ENCODE data around the gene EVI5L.

Gene EVI5L

DNA sequence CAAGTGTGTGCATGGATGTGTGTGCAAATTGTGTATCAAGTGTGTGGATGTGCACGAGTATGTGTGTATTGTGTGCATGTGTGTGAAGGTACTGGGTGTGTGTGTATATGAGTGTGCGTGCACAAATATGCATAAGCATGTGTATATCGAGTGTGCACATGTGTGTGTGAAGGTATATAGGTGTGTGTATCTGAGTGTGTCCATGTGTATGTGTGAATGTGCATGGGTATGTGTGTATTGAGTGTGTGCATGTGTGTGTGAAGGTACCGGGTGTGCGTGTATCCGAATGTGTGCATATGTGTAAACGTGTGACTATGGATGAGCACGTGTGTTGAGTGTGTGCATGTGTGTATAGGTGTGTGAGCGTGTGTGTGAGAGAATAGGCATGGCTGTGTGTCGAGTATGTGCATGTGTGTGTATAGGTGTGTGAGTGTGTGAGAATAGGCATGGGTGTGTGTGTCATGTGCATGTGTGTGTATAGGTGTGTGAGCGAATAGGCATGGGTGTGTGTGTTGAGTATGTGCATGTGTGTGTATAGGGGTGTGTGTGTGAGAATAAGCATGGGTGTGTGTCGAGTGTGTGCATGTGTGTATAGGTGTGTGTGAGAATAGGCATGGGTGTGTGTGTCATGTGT is 12.8 kb downstream of the EVI5L start:
- Histone ChIP-seq H3K27ac (ENCODE audit: low read depth, low read length) (no peak overlapping the region), H3K27me3 (ENCODE audit: control insufficient read depth in 5 of 5, insufficient read depth in 4 of 5, low read length in 5 of 5) (no peaks in the 10 kb centered on the region), H3K9ac (ENCODE audit: low read length in 5 of 5) (no peak overlapping the region)

DNA sequence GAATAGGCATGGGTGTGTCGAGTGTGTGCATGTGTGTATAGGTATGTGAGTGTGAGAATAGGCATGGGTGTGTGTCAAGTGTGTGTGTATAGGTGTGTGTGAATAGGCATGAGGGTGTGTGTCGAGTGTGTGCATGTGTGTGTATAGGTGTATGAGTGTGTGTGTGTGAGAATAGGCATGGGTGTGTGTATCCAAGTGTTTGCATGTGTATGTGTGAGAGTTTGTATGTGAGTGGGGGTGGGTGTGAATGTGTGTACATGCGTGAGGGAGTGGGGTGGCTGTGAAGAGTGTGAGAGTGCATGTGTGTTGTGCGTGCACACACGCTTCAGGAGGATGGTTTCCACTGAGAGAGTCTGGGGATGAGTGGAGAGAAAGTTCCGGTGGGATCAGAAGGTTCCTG is 13.5 kb downstream of the EVI5L start:
- Histone ChIP-seq H3K27ac (ENCODE audit: low read depth, low read length) (no peak overlapping the region), H3K27me3 (ENCODE audit: control insufficient read depth in 5 of 5, insufficient read depth in 4 of 5, low read length in 5 of 5) (no peaks in the 10 kb centered on the region), H3K9me3 (ENCODE audit: control insufficient read depth in 5 of 5, low read length in 5 of 5) (no peaks in the 10 kb centered on the region), H3K9ac (ENCODE audit: low read length in 5 of 5) (no peak overlapping the region), H3K4me1 (ENCODE audit: control insufficient read depth in 5 of 5, insufficient read depth in 5 of 5, low read length in 5 of 5) (peaks cover 0 to 6% (median 0%) of the 10 kb centered on the region in 5 donors), H3K36me3 (ENCODE audit: control insufficient read depth in 5 of 5, insufficient read depth in 5 of 5, low read length in 5 of 5) (no peaks in the 10 kb centered on the region), H3K4me3 (ENCODE audit: low read depth in 1 of 5, low read length in 5 of 5) (no peak overlapping the region)

More for the DNA sequence above, 12.8 kb downstream of the EVI5L start:
- no peak overlapping the region for H3K4me3 ChIP-seq (ENCODE audit: low read depth in 1 of 5, low read length in 5 of 5)
- H3K4me1 ChIP-seq (ENCODE audit: control insufficient read depth in 5 of 5, insufficient read depth in 5 of 5, low read length in 5 of 5), result peaks cover 0 to 6% (median 0%) of the 10 kb centered on the region in 5 donors
- H3K36me3 ChIP-seq (ENCODE audit: control insufficient read depth in 5 of 5, insufficient read depth in 5 of 5, low read length in 5 of 5), result no peaks in the 10 kb centered on the region
- H3K9me3 ChIP-seq (ENCODE audit: control insufficient read depth in 5 of 5, low read length in 5 of 5), result no peaks in the 10 kb centered on the region

DNA sequence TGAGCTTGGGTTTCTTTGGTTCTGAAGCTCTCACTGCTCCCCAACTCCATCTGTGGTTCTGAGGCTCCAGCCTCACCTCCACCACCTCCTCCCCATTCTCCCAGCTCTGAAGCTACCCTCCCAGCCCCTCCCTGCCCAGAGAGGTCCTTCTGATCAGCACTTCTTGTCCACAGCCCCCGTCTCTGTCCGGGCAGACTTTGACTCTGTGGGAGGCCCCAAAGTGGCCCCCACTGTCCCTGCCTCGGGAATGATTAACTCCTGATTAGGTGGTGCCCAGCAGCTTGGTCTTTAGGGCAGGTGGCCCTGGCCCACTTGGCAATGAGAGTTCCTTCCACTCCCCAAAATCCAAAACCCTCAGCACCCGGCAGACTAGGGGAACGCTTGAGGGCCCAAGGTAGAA is 14.4 kb downstream of the EVI5L start:
- no peak overlapping the region for H3K27ac ChIP-seq (ENCODE audit: low read depth, low read length)
- no peaks in the 10 kb centered on the region for H3K9me3 ChIP-seq (ENCODE audit: control insufficient read depth in 5 of 5, low read length in 5 of 5)
- no peaks in the 10 kb centered on the region for H3K27me3 ChIP-seq (ENCODE audit: control insufficient read depth in 5 of 5, insufficient read depth in 4 of 5, low read length in 5 of 5)
- H3K9ac ChIP-seq (ENCODE audit: low read length in 5 of 5), result no peak overlapping the region
- H3K4me3 ChIP-seq (ENCODE audit: low read depth in 1 of 5, low read length in 5 of 5), result no peak overlapping the region
- peaks cover 0 to 6% (median 0%) of the 10 kb centered on the region in 5 donors for H3K4me1 ChIP-seq (ENCODE audit: control insufficient read depth in 5 of 5, insufficient read depth in 5 of 5, low read length in 5 of 5)
- H3K36me3 ChIP-seq (ENCODE audit: control insufficient read depth in 5 of 5, insufficient read depth in 5 of 5, low read length in 5 of 5), result peaks cover 0 to 6% (median 5%) of the 10 kb centered on the region in 5 donors

DNA sequence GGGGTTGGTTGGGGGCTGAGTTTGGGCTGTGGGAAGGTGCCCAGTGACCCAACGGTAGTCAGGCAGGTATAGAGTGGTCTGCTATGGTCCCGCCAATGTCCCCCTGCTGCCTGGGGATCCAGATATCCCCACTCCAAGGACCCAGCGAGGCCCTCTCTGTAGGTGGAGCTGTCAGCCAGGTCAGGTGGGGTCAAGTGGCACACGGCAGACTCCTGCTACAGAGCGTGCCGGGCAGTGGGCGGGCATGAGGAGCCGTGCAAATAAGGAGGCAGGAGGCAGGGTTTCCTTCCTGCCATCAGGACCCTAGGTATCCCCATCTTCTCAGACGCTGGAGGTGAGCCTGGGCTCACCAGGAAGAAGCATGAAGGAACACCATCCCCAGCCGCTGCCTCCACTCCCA is 14.9 kb downstream of the EVI5L start:
- no peaks in the 10 kb centered on the region for H3K27me3 ChIP-seq (ENCODE audit: control insufficient read depth in 5 of 5, insufficient read depth in 4 of 5, low read length in 5 of 5)
- peaks cover 0 to 6% (median 0%) of the 10 kb centered on the region in 5 donors for H3K4me1 ChIP-seq (ENCODE audit: control insufficient read depth in 5 of 5, insufficient read depth in 5 of 5, low read length in 5 of 5)
- H3K9ac ChIP-seq (ENCODE audit: low read length in 5 of 5), result no peak overlapping the region
- H3K4me3 ChIP-seq (ENCODE audit: low read depth in 1 of 5, low read length in 5 of 5), result no peak overlapping the region
- peaks cover 0 to 8% (median 6%) of the 10 kb centered on the region in 5 donors for H3K36me3 ChIP-seq (ENCODE audit: control insufficient read depth in 5 of 5, insufficient read depth in 5 of 5, low read length in 5 of 5)
- H3K27ac ChIP-seq (ENCODE audit: low read depth, low read length), result no peak overlapping the region
- H3K9me3 ChIP-seq (ENCODE audit: control insufficient read depth in 5 of 5, low read length in 5 of 5), result no peaks in the 10 kb centered on the region

DNA sequence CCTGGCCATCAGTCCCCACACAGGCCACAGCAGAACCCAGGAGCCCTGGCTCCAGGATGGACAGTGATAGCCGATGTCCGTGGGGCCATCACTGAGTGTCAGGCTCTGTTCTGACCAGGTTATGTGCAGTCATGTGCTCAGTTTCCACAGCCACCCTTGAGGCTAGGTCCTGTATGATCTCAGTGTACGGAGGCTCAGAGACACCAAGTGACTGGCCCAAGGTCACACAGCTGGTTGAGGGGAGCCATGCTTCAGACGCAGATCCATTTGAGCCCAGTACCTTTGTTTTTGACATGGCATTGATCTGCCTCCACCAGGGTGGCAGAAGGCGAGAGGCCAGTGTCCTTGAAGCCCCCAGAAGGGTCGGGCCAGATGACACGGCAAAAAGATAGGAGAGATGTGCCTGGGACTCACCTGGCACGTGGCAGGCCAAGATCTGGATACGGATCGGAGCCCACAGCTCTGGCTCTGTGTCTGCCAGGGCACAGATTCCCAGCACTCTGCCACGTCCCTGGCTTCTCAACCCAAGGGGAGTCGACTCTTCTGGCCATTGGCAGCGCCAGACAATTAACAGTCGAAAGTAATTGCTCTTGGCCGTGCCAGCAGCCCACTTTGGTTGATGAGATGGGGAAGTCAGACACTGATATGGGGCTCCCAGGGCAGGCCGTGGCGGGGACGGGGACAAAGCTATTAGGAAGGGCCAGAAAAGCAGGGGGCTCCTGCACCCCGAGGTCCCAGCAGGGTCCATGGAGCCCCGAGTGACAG is 15.6 kb downstream of the EVI5L start:
- H3K9me3 ChIP-seq (ENCODE audit: control insufficient read depth in 5 of 5, low read length in 5 of 5), result no peaks in the 10 kb centered on the region
- no peak overlapping the region for H3K9ac ChIP-seq (ENCODE audit: low read length in 5 of 5)
- no peak overlapping the region for H3K27ac ChIP-seq (ENCODE audit: low read depth, low read length)
- no peak overlapping the region for H3K4me3 ChIP-seq (ENCODE audit: low read depth in 1 of 5, low read length in 5 of 5)
- H3K36me3 ChIP-seq (ENCODE audit: control insufficient read depth in 5 of 5, insufficient read depth in 5 of 5, low read length in 5 of 5), result peaks cover 0 to 14% (median 6%) of the 10 kb centered on the region in 5 donors
- H3K4me1 ChIP-seq (ENCODE audit: control insufficient read depth in 5 of 5, insufficient read depth in 5 of 5, low read length in 5 of 5), result peaks cover 0 to 6% (median 0%) of the 10 kb centered on the region in 5 donors
- no peaks in the 10 kb centered on the region for H3K27me3 ChIP-seq (ENCODE audit: control insufficient read depth in 5 of 5, insufficient read depth in 4 of 5, low read length in 5 of 5)

DNA sequence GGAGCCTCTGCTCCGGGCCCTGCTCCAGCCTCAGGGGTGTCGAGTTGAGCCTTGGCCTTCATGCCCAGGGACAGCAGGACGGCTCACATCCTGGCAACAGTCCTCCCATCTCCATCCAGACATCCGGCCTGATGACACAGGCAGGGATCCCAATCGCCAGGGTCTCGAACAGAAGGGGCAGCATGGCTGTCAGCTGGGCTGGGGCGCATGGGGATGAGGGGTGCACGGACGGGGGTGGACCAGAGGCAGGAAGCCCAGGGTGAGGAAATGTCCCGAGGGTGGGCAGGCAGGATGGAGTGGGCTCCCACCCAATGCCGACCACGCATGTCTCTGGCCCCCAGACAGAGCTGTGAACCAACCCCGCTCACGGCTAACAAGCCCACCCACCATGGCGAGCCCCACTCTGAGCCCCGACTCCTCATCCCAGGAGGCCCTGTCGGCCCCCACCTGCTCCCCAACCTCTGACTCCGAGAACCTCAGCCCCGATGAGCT is 16.2 kb downstream of the EVI5L start:
- peaks cover 0 to 17% (median 6%) of the 10 kb centered on the region in 5 donors for H3K36me3 ChIP-seq (ENCODE audit: control insufficient read depth in 5 of 5, insufficient read depth in 5 of 5, low read length in 5 of 5)
- H3K4me1 ChIP-seq (ENCODE audit: control insufficient read depth in 5 of 5, insufficient read depth in 5 of 5, low read length in 5 of 5), result peaks cover 0 to 3% (median 0%) of the 10 kb centered on the region in 5 donors
- no peaks in the 10 kb centered on the region for H3K27me3 ChIP-seq (ENCODE audit: control insufficient read depth in 5 of 5, insufficient read depth in 4 of 5, low read length in 5 of 5)
- no peak overlapping the region for H3K9ac ChIP-seq (ENCODE audit: low read length in 5 of 5)
- no peaks in the 10 kb centered on the region for H3K9me3 ChIP-seq (ENCODE audit: control insufficient read depth in 5 of 5, low read length in 5 of 5)
- no peak overlapping the region for H3K4me3 ChIP-seq (ENCODE audit: low read depth in 1 of 5, low read length in 5 of 5)
- no peak overlapping the region for H3K27ac ChIP-seq (ENCODE audit: low read depth, low read length)

DNA sequence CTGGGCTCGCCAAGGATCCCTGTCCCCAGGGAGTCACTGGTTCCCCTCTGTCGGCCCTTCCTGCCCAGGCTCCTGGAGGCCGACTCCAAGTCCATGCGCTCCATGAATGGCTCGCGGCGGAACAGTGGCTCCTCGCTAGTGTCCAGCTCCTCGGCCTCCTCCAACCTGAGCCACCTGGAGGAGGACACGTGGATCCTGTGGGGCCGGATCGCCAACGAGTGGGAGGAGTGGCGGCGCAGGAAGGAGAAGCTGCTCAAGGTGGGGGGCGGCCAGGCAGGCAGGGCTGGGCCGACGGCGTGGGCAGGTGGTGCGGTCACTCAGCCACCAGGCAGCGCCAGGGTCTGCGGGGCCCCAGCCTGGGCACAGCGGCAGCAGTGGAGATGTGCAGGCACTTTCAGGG is 17.6 kb downstream of the EVI5L start:
- no peak overlapping the region for H3K27ac ChIP-seq (ENCODE audit: low read depth, low read length)
- H3K4me1 ChIP-seq (ENCODE audit: control insufficient read depth in 5 of 5, insufficient read depth in 5 of 5, low read length in 5 of 5), result no peaks in the 10 kb centered on the region
- peaks cover 0 to 17% (median 6%) of the 10 kb centered on the region in 5 donors for H3K36me3 ChIP-seq (ENCODE audit: control insufficient read depth in 5 of 5, insufficient read depth in 5 of 5, low read length in 5 of 5)
- no peaks in the 10 kb centered on the region for H3K9me3 ChIP-seq (ENCODE audit: control insufficient read depth in 5 of 5, low read length in 5 of 5)
- no peaks in the 10 kb centered on the region for H3K27me3 ChIP-seq (ENCODE audit: control insufficient read depth in 5 of 5, insufficient read depth in 4 of 5, low read length in 5 of 5)
- no peak overlapping the region for H3K4me3 ChIP-seq (ENCODE audit: low read depth in 1 of 5, low read length in 5 of 5)
- H3K9ac ChIP-seq (ENCODE audit: low read length in 5 of 5), result no peak overlapping the region

DNA sequence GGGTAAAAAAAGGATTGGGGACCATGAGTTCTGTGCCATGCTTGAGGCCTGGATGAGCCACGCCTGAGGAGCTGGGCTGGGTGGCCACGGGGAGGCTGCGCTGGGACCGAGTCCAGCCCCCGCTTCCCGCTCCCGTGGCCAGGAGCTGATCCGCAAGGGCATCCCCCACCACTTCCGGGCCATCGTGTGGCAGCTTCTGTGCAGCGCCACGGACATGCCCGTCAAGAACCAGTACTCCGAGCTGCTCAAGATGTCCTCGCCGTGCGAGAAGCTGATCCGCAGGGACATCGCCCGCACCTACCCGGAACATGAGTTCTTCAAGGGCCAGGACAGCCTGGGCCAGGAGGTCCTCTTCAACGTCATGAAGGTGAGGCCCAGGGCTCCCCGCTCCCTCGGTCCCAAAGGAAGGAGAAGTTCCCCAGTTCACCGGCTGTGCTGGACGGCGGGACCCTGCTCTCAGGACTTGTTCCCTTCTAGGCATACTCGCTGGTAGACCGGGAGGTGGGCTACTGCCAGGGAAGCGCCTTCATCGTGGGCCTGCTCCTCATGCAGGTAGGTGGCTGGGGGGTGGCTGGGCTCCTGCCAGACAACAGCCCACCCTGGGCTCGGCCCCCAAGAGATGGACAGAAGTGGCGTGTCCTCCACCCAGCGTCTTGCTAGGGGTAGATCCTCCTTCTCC is 18.9 kb downstream of the EVI5L start:
- H3K4me1 ChIP-seq (ENCODE audit: control insufficient read depth in 5 of 5, insufficient read depth in 5 of 5, low read length in 5 of 5), result peaks cover 0 to 5% (median 2%) of the 10 kb centered on the region in 5 donors
- H3K27me3 ChIP-seq (ENCODE audit: control insufficient read depth in 5 of 5, insufficient read depth in 4 of 5, low read length in 5 of 5), result no peaks in the 10 kb centered on the region
- H3K27ac ChIP-seq (ENCODE audit: low read depth, low read length), result no peak overlapping the region
- no peak overlapping the region for H3K4me3 ChIP-seq (ENCODE audit: low read depth in 1 of 5, low read length in 5 of 5)
- H3K9ac ChIP-seq (ENCODE audit: low read length in 5 of 5), result no peak overlapping the region
- peaks cover 0 to 17% (median 6%) of the 10 kb centered on the region in 5 donors for H3K36me3 ChIP-seq (ENCODE audit: control insufficient read depth in 5 of 5, insufficient read depth in 5 of 5, low read length in 5 of 5)
- no peaks in the 10 kb centered on the region for H3K9me3 ChIP-seq (ENCODE audit: control insufficient read depth in 5 of 5, low read length in 5 of 5)

DNA sequence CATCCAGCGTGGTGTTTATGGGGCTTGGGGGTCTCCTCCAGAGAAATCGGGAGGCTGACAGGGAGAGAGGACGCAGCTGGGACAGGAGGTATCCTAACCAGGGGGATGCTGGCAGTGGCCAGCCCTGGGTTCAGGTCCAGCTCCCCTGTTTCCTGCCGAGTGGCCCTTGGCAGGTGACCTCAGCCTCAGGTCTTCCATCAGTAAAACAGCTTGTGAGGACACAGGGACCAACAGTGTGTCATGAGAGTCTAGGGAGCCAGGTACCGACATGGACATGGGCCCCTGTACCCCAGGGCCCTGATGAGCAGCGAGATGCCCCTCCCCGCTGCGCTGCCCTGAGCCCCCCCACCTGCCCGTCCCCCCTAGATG is 19.6 kb downstream of the EVI5L start:
- H3K36me3 ChIP-seq (ENCODE audit: control insufficient read depth in 5 of 5, insufficient read depth in 5 of 5, low read length in 5 of 5), result peaks cover 0 to 17% (median 6%) of the 10 kb centered on the region in 5 donors
- peaks cover 0 to 5% (median 2%) of the 10 kb centered on the region in 5 donors for H3K4me1 ChIP-seq (ENCODE audit: control insufficient read depth in 5 of 5, insufficient read depth in 5 of 5, low read length in 5 of 5)
- H3K27me3 ChIP-seq (ENCODE audit: control insufficient read depth in 5 of 5, insufficient read depth in 4 of 5, low read length in 5 of 5), result no peaks in the 10 kb centered on the region
- H3K4me3 ChIP-seq (ENCODE audit: low read depth in 1 of 5, low read length in 5 of 5), result no peak overlapping the region
- no peak overlapping the region for H3K9ac ChIP-seq (ENCODE audit: low read length in 5 of 5)
- no peak overlapping the region for H3K27ac ChIP-seq (ENCODE audit: low read depth, low read length)
- no peaks in the 10 kb centered on the region for H3K9me3 ChIP-seq (ENCODE audit: control insufficient read depth in 5 of 5, low read length in 5 of 5)
